Fibroblast of pulmonary artery (primary cell): ENCODE results near the gene KCNQ1.

Experiments
- DNase-seq: peaks from one replicate; pipeline ENCODE4 v3.0.0-alpha.2; 2010; ENCODE audit warnings: low read depth
- H3K4me3 ChIP-seq: replicated peaks from 2 replicates; pipeline ENCODE4 v1.5.1; 2011; ENCODE audit warnings: low read depth, mild to moderate bottlenecking, control low read depth, low read length, moderate library complexity
- CTCF ChIP-seq: IDR thresholded peaks from 2 replicates; pipeline ENCODE4 v1.5.1; 2011; ENCODE audit warnings: mild to moderate bottlenecking, control low read depth, low read length, inconsistent platforms; ENCODE audit errors: missing control alignments

The KCNQ1 gene

GRCh38 chr11:2574553-2575535, 130.0 kb downstream of the KCNQ1 start:
- no peak for TF ChIP-seq CTCF
- no peak for DNase-seq
- H3K4me3 ChIP-seq: no peak overlapping the region

GRCh38 chr11:2575591-2576051, 130.8 kb downstream of the KCNQ1 start:
- H3K4me3 ChIP-seq: no peak overlapping the region
- no peak for DNase-seq
- no peak for TF ChIP-seq CTCF

DNA sequence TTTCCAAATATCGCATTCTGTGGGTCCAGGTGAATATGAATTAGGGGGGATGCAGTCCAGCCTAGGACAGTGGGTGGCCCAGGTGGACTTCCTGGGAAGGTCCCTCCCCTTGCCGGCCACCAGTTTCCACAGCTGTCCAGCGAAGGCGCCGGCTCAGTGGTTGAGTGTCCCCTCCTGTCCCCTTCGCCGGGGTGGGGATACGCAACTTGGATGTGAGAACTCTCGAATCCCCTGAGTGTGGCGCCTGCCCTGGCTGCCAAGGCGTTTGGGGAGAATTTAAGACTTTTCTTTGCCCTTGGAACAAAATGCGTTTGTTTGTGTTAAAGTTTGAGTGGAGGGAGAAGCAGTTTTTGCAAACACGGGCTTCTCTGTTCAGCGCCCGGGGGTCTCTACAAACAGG, 131.3 kb downstream of the KCNQ1 start:
- no peak overlapping the region for H3K4me3 ChIP-seq
- DNase-seq: no peak
- no peak for TF ChIP-seq CTCF

GRCh38 chr11:2576549-2576948, 131.7 kb downstream of the KCNQ1 start:
- TF ChIP-seq CTCF: no peak
- DNase-seq: no peak
- H3K4me3 ChIP-seq: no peak overlapping the region

- TF ChIP-seq CTCF: no peak
Measured at GRCh38 chr11:2577031-2577990, 132.5 kb downstream of the KCNQ1 start.

DNA sequence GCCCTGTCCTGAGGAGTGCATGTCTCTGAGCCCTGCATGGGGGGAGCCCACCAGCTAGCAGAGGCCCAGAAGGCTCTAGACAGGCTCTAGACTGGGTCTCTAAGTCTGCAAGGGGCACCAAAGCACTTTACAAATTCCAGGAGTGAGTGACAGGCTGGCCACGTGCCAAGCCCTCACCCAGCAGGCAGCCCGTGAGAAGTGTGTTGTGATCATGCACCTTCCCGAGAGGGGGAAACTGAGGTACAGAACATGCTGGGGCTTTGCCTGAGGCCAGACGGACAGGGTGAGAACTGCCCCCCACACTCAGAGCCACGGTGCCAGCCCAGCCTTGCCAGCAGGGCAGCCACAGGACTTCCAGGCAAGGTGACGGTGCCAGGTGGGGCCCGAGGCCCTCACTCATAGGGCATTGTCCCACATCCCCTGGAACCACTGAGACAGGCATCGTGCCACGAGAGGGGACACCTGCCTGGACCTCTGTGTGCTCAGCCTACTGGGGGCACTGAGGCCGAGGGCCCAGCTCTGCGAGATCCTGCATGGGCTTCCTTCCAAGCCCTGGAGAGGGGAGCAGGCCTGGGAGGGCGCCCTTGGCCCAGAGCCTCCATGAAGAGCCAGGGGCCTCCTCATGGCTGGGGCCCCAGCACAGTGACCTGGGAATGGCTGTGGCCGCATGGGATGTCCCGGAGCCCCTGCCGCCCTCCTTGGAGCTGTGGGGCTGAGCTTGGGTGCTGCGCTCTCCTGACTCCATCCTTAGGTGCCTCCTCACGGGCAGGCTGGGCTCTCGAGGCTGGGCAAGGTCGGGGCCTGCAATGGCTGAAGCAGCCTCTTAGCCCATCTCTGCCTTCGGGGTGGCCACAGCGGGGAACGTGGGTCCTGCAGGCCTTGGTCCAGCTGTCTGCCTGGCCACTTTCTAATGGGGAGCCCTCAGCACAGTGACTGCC, 133.5 kb downstream of the KCNQ1 start:
- no peak overlapping the region for H3K4me3 ChIP-seq
- no peak for DNase-seq
- TF ChIP-seq CTCF: no peak

More at GRCh38 chr11:2577031-2577990, 132.5 kb downstream of the KCNQ1 start:
- no peak for DNase-seq
- no peak overlapping the region for H3K4me3 ChIP-seq
